Esophagus muscularis mucosa (tissue), 4 donors: ENCODE measurements around the gene RBMS3. TPM values are rescaled to one million over a fixed set of nuclear protein-coding genes. Genes with fewer than 3 reads are reported as not detected.

ENCODE experiments used
- DNase-seq: peaks from one replicate; pipeline ENCODE4 v3.0.0-alpha.2; 2017; ENCODE audit errors: extremely low spot score
- H3K27ac ChIP-seq, 4 donors: fragments of 200-600 bp; sonication (generic); replicated peaks in 1 of 4; 1 replicate in 3 of 4; 2 replicates in 1 of 4; pipeline ENCODE4 v1.5.1; 2016 to 2019; ENCODE audit warnings: mild to moderate bottlenecking in 1 of 4
- H3K27me3 ChIP-seq, 4 donors: fragments of 200-600 bp; sonication (generic); one replicate each; pipeline versions ENCODE4 v1.5.1 to v1.6.0; 2016 to 2019
- H3K36me3 ChIP-seq, 4 donors: fragments of 200-600 bp; sonication (generic); one replicate each; pipeline ENCODE4 v1.5.1; 2016 to 2019
- H3K4me1 ChIP-seq, 4 donors: fragments of 200-600 bp; sonication (generic); one replicate each; pipeline ENCODE4 v1.5.1; 2016 to 2019
- H3K4me3 ChIP-seq, 4 donors: fragments of 200-600 bp; sonication (generic); 1 replicate in 2 of 4; 2 replicates in 2 of 4; pipeline ENCODE4 v1.5.1; 2016 to 2019; ENCODE audit warnings: mild to moderate bottlenecking in 4 of 4, moderate library complexity in 1 of 4
- H3K9me3 ChIP-seq, 4 donors: fragments of 200-600 bp; sonication (generic); 1 replicate in 3 of 4; 2 replicates in 1 of 4; pipeline ENCODE4 v1.5.1; 2016 to 2019
- CTCF ChIP-seq, 3 experiments: fragments of 200-600 bp in 2 of 3; fragments of 450-650 bp in 1 of 3; sonication (generic) in 2 of 3; IDR thresholded peaks; one replicate each; pipeline ENCODE4 v1.5.1; 2017 to 2019; ENCODE audit warnings: antibody characterized with exemption in 3 of 3, mild to moderate bottlenecking in 2 of 3, moderate library complexity in 1 of 3
- EP300 ChIP-seq: sonication (generic); formaldehyde crosslinking; IDR thresholded peaks from one replicate; pipeline ENCODE4 v1.6.1; 2017; ENCODE audit warnings: antibody characterized with exemption
- POLR2A ChIP-seq: fragments of 450-650 bp; IDR thresholded peaks from one replicate; pipeline ENCODE4 v1.6.1; 2017; ENCODE audit warnings: antibody characterized with exemption, moderate library complexity, mild to moderate bottlenecking, low read depth
- POLR2AphosphoS5 ChIP-seq, 2 donors: sonication (generic); formaldehyde crosslinking; IDR thresholded peaks; one replicate each; pipeline ENCODE4 v1.6.1; 2017; ENCODE audit warnings: antibody characterized with exemption in 2 of 2
- WGBS: methylation state at CpG from one replicate; pipeline ENCODE4 v1.1.5; 2018; 5-methylcytosine and 5-hydroxymethylcytosine counted together
- intact Hi-C: fragments of 100-400 bp; cut with DNase I; formaldehyde crosslinking; loops from one replicate; pipeline ENCODE4 v1.15.1; 2023
- total RNA-seq, 4 donors: library from RNA; depleted of rRNA; stranded (reverse); fragments of >200 nt; gene quantifications; one replicate each; pipeline versions ENCODE4 v1.1.0 to v1.2.1, GENCODE V29; 2016

The RBMS3 gene
- total RNA-seq, 4 donors from 2014 or later: 53.0 to 81.5 (median 61.2) TPM

GRCh38 chr3:29374226-29374625 lies 93.4 kb downstream of the RBMS3 start:
- no peaks in the 10 kb centered on the region for H3K27me3 ChIP-seq
- TF ChIP-seq CTCF (IDR thresholded peaks at IDR 0.05) (no peak), EP300 (no peak), POLR2AphosphoS5 (IDR thresholded peaks at IDR 0.05) (no peak), POLR2A (no peak)
- no peak overlapping the region for H3K27ac ChIP-seq
- H3K9me3 ChIP-seq: no peaks in the 10 kb centered on the region
- H3K36me3 ChIP-seq: no peaks in the 10 kb centered on the region
- DNase-seq: no peak
- peaks cover 10 to 37% (median 30%) of the 10 kb centered on the region in 4 donors for H3K4me1 ChIP-seq
- intact Hi-C loops: no loop called here
- no peak overlapping the region for H3K4me3 ChIP-seq

DNA sequence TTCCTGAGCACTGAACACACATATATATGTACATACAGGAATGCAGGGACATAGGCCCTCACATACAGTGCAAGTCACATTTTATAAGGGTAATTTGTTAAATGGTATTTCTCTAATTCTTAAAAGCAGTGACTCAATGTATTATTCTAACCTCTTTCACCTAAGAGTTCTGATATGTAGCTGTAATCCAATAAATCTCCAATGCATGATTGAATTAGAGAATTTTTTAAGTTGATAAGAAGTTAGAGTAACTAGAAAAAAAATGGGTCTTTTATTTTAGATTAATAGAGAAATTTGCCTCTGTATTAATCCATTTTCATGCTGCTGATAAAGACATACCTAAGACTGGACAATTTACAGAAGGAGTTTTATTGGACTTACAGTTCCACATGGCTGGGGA lies 98.2 kb downstream of the RBMS3 start:
- Histone ChIP-seq H3K4me1 (peaks cover 12 to 31% (median 20%) of the 10 kb centered on the region in 4 donors), H3K27me3 (no peaks in the 10 kb centered on the region), H3K36me3 (no peaks in the 10 kb centered on the region), H3K4me3 (no peak overlapping the region), H3K27ac (no peak overlapping the region), H3K9me3 (peaks cover 0 to 3% (median 0%) of the 10 kb centered on the region in 4 donors)
- intact Hi-C loops: no loop called here
- TF ChIP-seq EP300: no peak
- TF ChIP-seq POLR2AphosphoS5 (IDR thresholded peaks at IDR 0.05): no peak
- no peak for TF ChIP-seq POLR2A
- no peak for TF ChIP-seq CTCF (IDR thresholded peaks at IDR 0.05)
- no peak for DNase-seq

DNA sequence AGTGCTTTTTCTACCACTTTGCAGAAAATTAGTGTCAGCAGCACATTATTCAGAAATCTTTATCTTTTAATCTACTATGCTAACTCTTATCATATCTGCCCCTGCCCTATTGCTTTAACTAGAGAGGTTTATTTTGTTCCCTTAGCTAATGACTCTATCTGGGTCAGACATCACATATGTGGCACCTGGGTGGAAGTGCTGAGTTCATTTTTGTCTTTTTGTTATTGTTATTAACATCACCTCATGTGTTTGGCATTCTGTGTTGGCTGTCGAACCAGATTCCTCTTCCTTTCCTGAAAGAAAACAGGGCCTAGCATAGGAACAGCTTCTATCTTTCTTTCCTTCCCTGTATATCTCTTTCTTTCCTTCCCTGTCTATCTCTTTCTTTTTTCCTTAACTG lies 100.7 kb downstream of the RBMS3 start:
- Histone ChIP-seq H3K27me3 (no peaks in the 10 kb centered on the region), H3K36me3 (no peaks in the 10 kb centered on the region), H3K4me1 (peaks cover 12 to 41% (median 30%) of the 10 kb centered on the region in 4 donors), H3K4me3 (no peak overlapping the region), H3K9me3 (peaks cover 0 to 3% (median 0%) of the 10 kb centered on the region in 4 donors), H3K27ac (peak overlapping the region; percentile 53 to 67 (median 58))
- intact Hi-C loops: no loop called here
- TF ChIP-seq POLR2AphosphoS5 (IDR thresholded peaks at IDR 0.05): peak in 1 of 2 donors; percentile 29
- TF ChIP-seq EP300: no peak
- DNase-seq: no peak
- WGBS: 33% methylated on average over 1 of the region's 1 CpG

DNA sequence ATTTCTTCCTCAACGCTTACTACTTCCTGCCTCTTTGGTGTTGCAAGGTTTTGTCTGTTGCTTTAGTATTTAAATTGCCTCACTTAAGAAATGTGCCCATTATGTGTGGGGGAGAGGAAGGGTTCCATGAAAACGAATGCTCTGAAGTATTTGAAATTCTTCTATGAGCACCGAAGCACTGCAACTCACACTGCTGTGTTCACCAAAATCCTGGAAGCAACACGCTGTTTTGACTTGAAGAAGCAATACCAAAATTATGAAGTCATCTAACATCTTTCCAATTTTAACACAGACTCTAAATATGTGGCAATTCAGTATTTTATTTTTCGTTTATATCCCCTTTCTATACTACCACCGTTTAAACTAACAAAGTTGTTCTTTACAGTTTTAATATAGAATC lies 101.5 kb downstream of the RBMS3 start:
- no peak for DNase-seq

GRCh38 chr3:29382845-29383244 lies 102.0 kb downstream of the RBMS3 start:
- no peaks in the 10 kb centered on the region for H3K36me3 ChIP-seq
- H3K9me3 ChIP-seq: peaks cover 0 to 3% (median 0%) of the 10 kb centered on the region in 4 donors
- no peaks in the 10 kb centered on the region for H3K27me3 ChIP-seq
- no peak for DNase-seq
- peak overlapping the region; percentile 22 to 58 (median 54) for H3K27ac ChIP-seq
- TF ChIP-seq CTCF (IDR thresholded peaks at IDR 0.05) (no peak), EP300 (no peak), POLR2A (no peak), POLR2AphosphoS5 (IDR thresholded peaks at IDR 0.05) (no peak)
- intact Hi-C loops: no loop called here
- WGBS: 94% methylated on average over 1 of the region's 1 CpG
- no peak overlapping the region for H3K4me3 ChIP-seq
- peaks cover 12 to 41% (median 30%) of the 10 kb centered on the region in 4 donors for H3K4me1 ChIP-seq

More for the DNA sequence above, 101.5 kb downstream of the RBMS3 start:
- peak overlapping the region; percentile 49 to 58 (median 56) for H3K27ac ChIP-seq
- WGBS: 65% methylated on average over 6 of the region's 6 CpGs
- no peak overlapping the region for H3K4me3 ChIP-seq
- TF ChIP-seq CTCF (IDR thresholded peaks at IDR 0.05): no peak
- peak in 1 of 2 donors; percentile 19 for TF ChIP-seq POLR2AphosphoS5 (IDR thresholded peaks at IDR 0.05)
- intact Hi-C loops: no loop called here
- peaks cover 0 to 3% (median 0%) of the 10 kb centered on the region in 4 donors for H3K9me3 ChIP-seq
- H3K27me3 ChIP-seq: no peaks in the 10 kb centered on the region
- H3K4me1 ChIP-seq: peaks cover 12 to 41% (median 30%) of the 10 kb centered on the region in 4 donors
- H3K36me3 ChIP-seq: no peaks in the 10 kb centered on the region
